ENCODE data around the gene SOCS4. TPM values are rescaled to one million over a fixed set of nuclear protein-coding genes. Genes with fewer than 3 reads are reported as not detected.

The SOCS4 gene
- 1 to 10 TPM; 8.2 to 9.7 TPM for total RNA-seq

- no peaks in the 10 kb centered on the region for H3K4me1 ChIP-seq (replicated peaks)
- no peaks in the 10 kb centered on the region for H3K9me3 ChIP-seq
- peak within 1 kb of the TSS; percentile 58 to 74 for H3K4me3 ChIP-seq
- peak; percentile 92 for DNase-seq (ENCODE audit: low spot score)
- intact Hi-C loops (cut with DNase I), result loop anchor here (2.0 kb wide), 1 partner anchor 24 kb away; the partner anchor contains the start of gene MAPK1IP1L
- peak in 2 of 4 experiments; percentile 40 to 47 for TF ChIP-seq CTCF (IDR thresholded peaks at IDR 0.05)
- peak; percentile 97 for TF ChIP-seq POLR2AphosphoS5 (IDR thresholded peaks at IDR 0.05)
- TF ChIP-seq POLR2A (IDR thresholded peaks at IDR 0.05), result peak; percentile 65
- H3K27ac ChIP-seq, result peak within 1 kb of the TSS; percentile 70 to 75
- WGBS, result under 1% methylated on average over 53 of the region's 56 CpGs
- H3K27me3 ChIP-seq (replicated peaks; ENCODE audit: insufficient read depth), result no peaks in the 10 kb centered on the region
- no peaks in the 10 kb centered on the region for H3K36me3 ChIP-seq
These were observed at the start of gene SOCS4, which contains the start of gene WDHD1 for GRCh38 chr14:55026793-55027561. TSS of gene SOCS4 (plus strand) at chr14:55027236. CDS start at chr14:55043042, 15,806 bp downstream. TSS of gene WDHD1 (minus strand) at chr14:55027099. CDS start at chr14:55026787, 312 bp downstream.

- no peaks in the 10 kb centered on the region for H3K9me3 ChIP-seq
- H3K36me3 ChIP-seq, result no peaks in the 10 kb centered on the region
- intact Hi-C loops (cut with DNase I), result no loop called here
- no peak overlapping the region for H3K4me3 ChIP-seq
- no peaks in the 10 kb centered on the region for H3K4me1 ChIP-seq (replicated peaks)
- no peaks in the 10 kb centered on the region for H3K27me3 ChIP-seq (replicated peaks; ENCODE audit: insufficient read depth)
- no peak for TF ChIP-seq POLR2A (IDR thresholded peaks at IDR 0.05)
- TF ChIP-seq POLR2AphosphoS5 (IDR thresholded peaks at IDR 0.05), result no peak
- no peak for TF ChIP-seq CTCF (IDR thresholded peaks at IDR 0.05)
- no peak overlapping the region for H3K27ac ChIP-seq
- 79% methylated on average over 3 of the region's 3 CpGs for WGBS
- DNase-seq (ENCODE audit: low spot score), result no peak
These were observed 48.0 kb upstream of the SOCS4 start for GRCh38 chr14:54979039-54979438.

GRCh38 chr14:54981698-54982097, 45.3 kb upstream of the SOCS4 start:
- no peak for DNase-seq (ENCODE audit: low spot score)
- TF ChIP-seq POLR2A (IDR thresholded peaks at IDR 0.05) (no peak), POLR2AphosphoS5 (IDR thresholded peaks at IDR 0.05) (no peak), CTCF (IDR thresholded peaks at IDR 0.05) (no peak)
- H3K27ac ChIP-seq, result no peak overlapping the region
- no peaks in the 10 kb centered on the region for H3K4me1 ChIP-seq (replicated peaks)
- intact Hi-C loops (cut with DNase I), result no loop called here
- H3K4me3 ChIP-seq, result no peak overlapping the region
- H3K36me3 ChIP-seq, result no peaks in the 10 kb centered on the region
- WGBS, result 76% methylated on average over 6 of the region's 6 CpGs
- H3K9me3 ChIP-seq, result no peaks in the 10 kb centered on the region
- no peaks in the 10 kb centered on the region for H3K27me3 ChIP-seq (replicated peaks; ENCODE audit: insufficient read depth)

GRCh38 chr14:54985156-54985555, 41.9 kb upstream of the SOCS4 start:
- Histone ChIP-seq H3K9me3 (no peaks in the 10 kb centered on the region), H3K36me3 (no peaks in the 10 kb centered on the region), H3K4me3 (no peak overlapping the region), H3K27ac (no peak overlapping the region), H3K27me3 (replicated peaks; ENCODE audit: insufficient read depth) (no peaks in the 10 kb centered on the region), H3K4me1 (replicated peaks) (no peaks in the 10 kb centered on the region)
- intact Hi-C loops (cut with DNase I), result no loop called here
- no peak for DNase-seq (ENCODE audit: low spot score)
- TF ChIP-seq CTCF (IDR thresholded peaks at IDR 0.05), result no peak
- WGBS, result 66% methylated on average over 4 of the region's 4 CpGs

- H3K4me3 ChIP-seq, result no peak overlapping the region
- H3K4me1 ChIP-seq (replicated peaks), result no peaks in the 10 kb centered on the region
- no peak overlapping the region for H3K27ac ChIP-seq
- no peaks in the 10 kb centered on the region for H3K36me3 ChIP-seq
- no peaks in the 10 kb centered on the region for H3K9me3 ChIP-seq
- TF ChIP-seq POLR2AphosphoS5 (IDR thresholded peaks at IDR 0.05) (no peak), POLR2A (IDR thresholded peaks at IDR 0.05) (no peak), CTCF (IDR thresholded peaks at IDR 0.05) (no peak)
- DNase-seq (ENCODE audit: low spot score), result no peak
- intact Hi-C loops (cut with DNase I), result no loop called here
- 82% methylated on average over 3 of the region's 3 CpGs for WGBS
- no peaks in the 10 kb centered on the region for H3K27me3 ChIP-seq (replicated peaks; ENCODE audit: insufficient read depth)
These were observed 26.7 kb upstream of the SOCS4 start for GRCh38 chr14:55000381-55000780.

Data from prostate gland (tissue), 2 donors.